ENCODE data around the gene DDX42.

GRCh38 chr17:63816669-63817068 is 42.7 kb downstream of the DDX42 start:
- TF ChIP-seq POLR2A (IDR thresholded peaks at IDR 0.05) = no peak
- no peak for TF ChIP-seq CTCF (IDR thresholded peaks at IDR 0.05)
